Upper lobe of right lung (tissue), 1 donor: Measurements from ENCODE around the gene CEP97. TPM values are rescaled to one million over a fixed set of nuclear protein-coding genes. Genes with fewer than 3 reads are reported as not detected.
A peak's percentile ranks its signal among the peaks of the same experiment; 100 is the strongest.

Experiments
- ATAC-seq: fragments of 200-7000 bp; cut with Tn5 transposase; one replicate; pipeline ENCODE4 v1.9.1; 2020; ENCODE audit warnings: mild to moderate bottlenecking, moderate library complexity
- DNase-seq: peaks from one replicate; pipeline ENCODE4 v3.0.0-alpha.2; 2020
- H3K27ac ChIP-seq: fragments of 200-600 bp; one replicate; pipeline ENCODE4 v1.8.0; 2022
- H3K27me3 ChIP-seq: fragments of 200-600 bp; one replicate; pipeline ENCODE4 v1.8.0; 2022; ENCODE audit warnings: mild to moderate bottlenecking
- H3K36me3 ChIP-seq: fragments of 200-600 bp; one replicate; pipeline ENCODE4 v1.8.0; 2022
- H3K4me1 ChIP-seq: fragments of 200-600 bp; one replicate; pipeline ENCODE4 v1.8.0; 2022
- H3K4me3 ChIP-seq: fragments of 200-600 bp; one replicate; pipeline ENCODE4 v1.8.0; 2022; ENCODE audit warnings: mild to moderate bottlenecking
- H3K9me3 ChIP-seq: fragments of 200-600 bp; one replicate; pipeline ENCODE4 v1.8.0; 2022
- intact Hi-C: fragments of 100-400 bp; cut with DNase I; formaldehyde crosslinking; loops from one replicate; pipeline ENCODE4 v1.11.0; 2022
- total RNA-seq: library from RNA; stranded (reverse); fragmentation: NEBNext Ultra II Directional; extraction: Animal tissue kit (Norgen Biotek cat#: 25700); gene quantifications from one replicate; pipeline ENCODE4 v1.2.1, GENCODE V29; 2021
- TF ChIP-seq, protein P1 (sequence below): fragments of 200-600 bp; IDR thresholded peaks from one replicate; pipeline ENCODE4 v1.8.0; 2022; ENCODE audit warnings: antibody characterized with exemption
- donor health status: DM: no; HTN: yes; CAD: no; lungs with severe emphysema.

The CEP97 gene
- total RNA-seq, 1 donor from 2014 or later, result 7.6 TPM

DNA sequence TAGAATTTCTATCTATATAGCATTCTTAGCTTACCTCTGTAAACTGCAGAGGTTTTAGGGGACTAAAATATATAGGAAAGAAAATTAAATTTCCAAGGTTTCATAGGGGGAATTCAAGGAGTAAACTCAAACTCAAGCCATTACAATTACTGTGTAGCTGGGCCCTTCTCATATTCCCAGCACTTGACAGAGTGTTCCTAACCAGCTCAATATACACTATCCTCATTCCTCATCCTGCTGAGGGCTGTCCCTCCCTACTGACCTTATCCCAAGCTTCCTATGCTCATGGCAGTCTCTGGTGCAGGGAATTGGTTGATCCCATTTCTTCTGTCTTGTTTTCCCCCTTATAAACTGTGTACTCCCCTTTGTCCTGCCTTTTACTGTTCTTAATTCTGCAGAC, 88.5 kb downstream of the CEP97 start:
- H3K36me3 ChIP-seq, result no peaks in the 10 kb centered on the region
- intact Hi-C loops, result loop anchor here (5.0 kb wide), 1 partner anchor 414 kb away; no protein-coding TSS in a partner anchor
- H3K4me3 ChIP-seq, result no peak overlapping the region
- DNase-seq (no peak), ATAC-seq (no peak)
- no peak overlapping the region for H3K27ac ChIP-seq
- H3K27me3 ChIP-seq, result no peaks in the 10 kb centered on the region
- H3K9me3 ChIP-seq, result no peaks in the 10 kb centered on the region
- peaks cover 11% of the 10 kb centered on the region for H3K4me1 ChIP-seq
- TF ChIP-seq, protein P1, sequence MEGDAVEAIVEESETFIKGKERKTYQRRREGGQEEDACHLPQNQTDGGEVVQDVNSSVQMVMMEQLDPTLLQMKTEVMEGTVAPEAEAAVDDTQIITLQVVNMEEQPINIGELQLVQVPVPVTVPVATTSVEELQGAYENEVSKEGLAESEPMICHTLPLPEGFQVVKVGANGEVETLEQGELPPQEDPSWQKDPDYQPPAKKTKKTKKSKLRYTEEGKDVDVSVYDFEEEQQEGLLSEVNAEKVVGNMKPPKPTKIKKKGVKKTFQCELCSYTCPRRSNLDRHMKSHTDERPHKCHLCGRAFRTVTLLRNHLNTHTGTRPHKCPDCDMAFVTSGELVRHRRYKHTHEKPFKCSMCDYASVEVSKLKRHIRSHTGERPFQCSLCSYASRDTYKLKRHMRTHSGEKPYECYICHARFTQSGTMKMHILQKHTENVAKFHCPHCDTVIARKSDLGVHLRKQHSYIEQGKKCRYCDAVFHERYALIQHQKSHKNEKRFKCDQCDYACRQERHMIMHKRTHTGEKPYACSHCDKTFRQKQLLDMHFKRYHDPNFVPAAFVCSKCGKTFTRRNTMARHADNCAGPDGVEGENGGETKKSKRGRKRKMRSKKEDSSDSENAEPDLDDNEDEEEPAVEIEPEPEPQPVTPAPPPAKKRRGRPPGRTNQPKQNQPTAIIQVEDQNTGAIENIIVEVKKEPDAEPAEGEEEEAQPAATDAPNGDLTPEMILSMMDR, result no peak

DNA sequence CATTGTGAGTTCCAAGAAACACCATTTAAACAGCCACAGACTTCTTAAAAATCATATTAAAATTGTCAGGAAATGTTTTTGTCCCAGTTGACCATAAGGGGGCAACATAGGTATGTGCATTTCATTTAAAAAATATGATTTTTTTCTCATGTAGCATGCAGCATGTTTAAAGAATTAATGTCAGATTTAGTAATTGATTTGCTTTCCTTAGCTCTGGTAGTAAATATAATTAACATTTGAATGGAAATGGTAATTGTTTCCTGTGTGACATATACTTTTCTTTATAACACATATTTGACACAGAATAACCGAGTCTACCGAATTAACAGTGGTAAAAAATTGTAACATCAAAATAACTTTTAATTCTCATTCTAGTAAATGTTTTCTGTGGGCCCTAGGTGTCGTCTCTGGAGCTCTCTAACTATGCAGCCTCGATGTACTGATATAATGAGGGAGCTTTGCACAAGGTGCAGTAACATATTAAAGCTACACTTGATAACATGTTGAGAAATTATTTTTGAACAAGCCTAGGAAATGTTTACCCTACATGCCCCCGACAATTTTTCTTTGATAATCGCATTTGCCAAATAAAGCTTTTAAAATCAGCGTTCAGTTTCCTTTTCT, 89.5 kb downstream of the CEP97 start:
- Histone ChIP-seq H3K4me3 (no peak overlapping the region), H3K27ac (no peak overlapping the region), H3K9me3 (no peaks in the 10 kb centered on the region), H3K36me3 (no peaks in the 10 kb centered on the region), H3K27me3 (no peaks in the 10 kb centered on the region), H3K4me1 (peaks cover 11% of the 10 kb centered on the region)
- intact Hi-C loops, result loop anchor here (5.0 kb wide), 1 partner anchor 413 kb away; no protein-coding TSS in a partner anchor
- TF ChIP-seq, protein P1, result peak; percentile 67
- no peak for DNase-seq
- ATAC-seq, result peak; percentile 54

DNA sequence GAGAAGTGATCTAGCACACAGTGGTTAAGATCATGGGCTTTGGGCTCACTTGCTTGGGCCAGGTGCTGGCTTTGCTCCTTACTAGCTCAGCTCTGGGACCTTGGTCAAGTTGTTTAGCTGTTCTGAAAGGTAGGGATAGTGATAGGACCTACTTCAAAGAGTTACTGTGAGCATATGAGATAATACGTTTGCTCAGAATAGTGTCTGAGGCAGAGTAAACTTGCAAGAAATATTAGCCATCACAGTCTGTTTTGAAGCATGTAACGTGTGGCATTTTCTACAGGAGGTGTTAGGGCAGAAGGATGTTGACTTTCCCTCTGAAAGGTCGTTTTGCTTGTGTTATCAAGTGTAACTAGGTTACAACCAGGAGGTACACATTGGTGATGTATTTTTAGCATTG, 90.4 kb downstream of the CEP97 start:
- peaks cover 2% of the 10 kb centered on the region for H3K4me1 ChIP-seq
- intact Hi-C loops, result loop anchor here (5.0 kb wide), 1 partner anchor 412 kb away; no protein-coding TSS in a partner anchor
- no peak overlapping the region for H3K4me3 ChIP-seq
- TF ChIP-seq, protein P1, result no peak
- no peaks in the 10 kb centered on the region for H3K36me3 ChIP-seq
- H3K9me3 ChIP-seq, result no peaks in the 10 kb centered on the region
- DNase-seq (no peak), ATAC-seq (peak; percentile 50)
- no peak overlapping the region for H3K27ac ChIP-seq
- H3K27me3 ChIP-seq, result no peaks in the 10 kb centered on the region

DNA sequence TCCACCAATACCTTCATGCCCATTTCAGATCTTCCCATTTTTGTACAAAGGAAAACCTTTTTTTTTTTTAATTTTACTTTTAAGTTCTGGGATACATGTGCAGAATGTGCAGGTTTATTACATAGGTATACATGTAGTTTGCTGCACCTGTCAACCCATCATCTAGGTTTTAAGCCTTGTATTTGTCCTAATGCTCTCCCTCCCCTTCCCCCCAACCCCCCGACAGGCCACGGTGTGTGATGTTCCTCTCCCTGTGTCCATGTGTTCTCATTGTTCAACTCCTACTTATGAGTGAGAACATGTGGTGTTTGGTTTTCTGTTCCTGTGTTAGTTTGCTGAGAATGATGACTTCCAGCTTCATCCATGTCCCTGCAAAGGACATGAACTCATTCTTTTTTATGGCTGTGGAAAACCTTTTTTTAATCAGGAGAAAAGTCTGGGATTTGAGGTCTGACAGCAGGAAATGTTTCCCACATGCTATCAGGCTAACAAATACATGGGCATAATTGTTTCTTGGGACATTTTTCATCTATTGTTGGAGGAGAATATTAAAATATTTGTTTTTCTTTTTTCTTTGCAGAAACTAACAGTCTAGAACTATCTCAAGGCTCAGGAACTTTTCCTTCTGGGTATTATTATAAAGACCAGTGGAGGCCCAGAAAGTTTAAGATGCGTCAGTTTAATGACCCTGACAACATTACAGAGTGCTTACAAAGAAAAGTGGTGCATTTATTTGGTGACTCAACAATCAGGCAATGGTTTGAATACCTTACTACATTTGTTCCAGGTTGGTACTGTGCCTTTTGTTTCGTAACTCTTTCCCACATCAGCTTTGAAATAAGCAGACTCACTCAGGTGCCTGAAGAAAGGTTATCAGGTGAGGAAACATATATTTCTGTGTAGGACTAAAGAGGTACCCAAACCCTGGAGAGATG, 92.1 kb downstream of the CEP97 start:
- H3K4me3 ChIP-seq, result no peak overlapping the region
- no peak for DNase-seq
- H3K27me3 ChIP-seq, result no peaks in the 10 kb centered on the region
- H3K9me3 ChIP-seq, result no peaks in the 10 kb centered on the region
- peak; percentile 34 for ATAC-seq
- H3K36me3 ChIP-seq, result peaks cover under 1% of the 10 kb centered on the region
- TF ChIP-seq, protein P1, result no peak
- intact Hi-C loops, result no loop called here
- H3K27ac ChIP-seq, result no peak overlapping the region
- H3K4me1 ChIP-seq, result no peaks in the 10 kb centered on the region

DNA sequence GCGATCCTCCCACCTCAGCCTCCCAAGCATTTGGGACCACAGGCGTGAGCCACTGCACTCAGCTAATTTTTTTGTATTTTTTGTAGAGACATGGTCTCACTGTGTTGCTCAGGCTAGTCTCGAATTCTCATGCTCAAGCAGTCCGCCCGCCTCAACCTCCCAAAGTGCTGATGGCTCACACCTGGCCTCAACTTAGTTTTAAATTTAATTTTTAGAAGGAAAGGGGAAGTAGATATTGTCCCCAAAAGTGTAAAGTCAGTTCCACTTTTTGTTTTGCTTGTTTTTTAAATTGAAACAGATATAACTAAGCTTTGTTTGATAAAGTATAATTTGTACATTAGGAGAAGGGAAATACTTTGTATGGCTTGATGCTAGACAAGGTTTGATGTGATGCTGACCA, 93.6 kb downstream of the CEP97 start:
- Histone ChIP-seq H3K36me3 (peaks cover 6% of the 10 kb centered on the region), H3K27ac (no peak overlapping the region), H3K4me1 (no peaks in the 10 kb centered on the region), H3K27me3 (no peaks in the 10 kb centered on the region), H3K4me3 (no peak overlapping the region), H3K9me3 (no peaks in the 10 kb centered on the region)
- DNase-seq (no peak), ATAC-seq (no peak)
- TF ChIP-seq, protein P1, result no peak
- intact Hi-C loops, result no loop called here
